CD4-positive, alpha-beta T cell (primary cell): ENCODE data around the gene BLOC1S4. TPM values are rescaled to one million over a fixed set of nuclear protein-coding genes. Genes with fewer than 3 reads are reported as not detected.

Source experiments
- ATAC-seq: fragments of 200-7000 bp; cut with Tn5 transposase; one replicate; pipeline ENCODE4 v1.10.0; 2022; ENCODE audit warnings: mild to moderate bottlenecking; ENCODE audit not compliant: poor library complexity
- CTCF ChIA-PET: fragments of 350-600 bp; sonication (Branson Sonifier 250); formaldehyde crosslinking; loops from one replicate; lab custom pipeline; 2021; ENCODE audit warnings: antibody characterized with exemption, inconsistent platforms; lab: Charles Lee
- POLR2A ChIA-PET: fragments of 350-600 bp; sonication (Branson Sonifier 250); formaldehyde crosslinking; loops from one replicate; lab custom pipeline; 2021; ENCODE audit warnings: antibody characterized with exemption, inconsistent platforms; lab: Charles Lee
- DNase-seq, 14 experiments: peaks; one replicate each; pipeline ENCODE4 v3.0.0-alpha.2; 2013 to 2020; ENCODE audit warnings: mixed read lengths in 2 of 14
- H3K27ac ChIP-seq, 2 donors: one replicate each; pipeline versions ENCODE4 v1.5.1 to v1.7.0; 2013; ENCODE audit warnings: low read length in 2 of 2, low read depth in 1 of 2, mild to moderate bottlenecking in 1 of 2
- H3K27me3 ChIP-seq, 2 experiments: 1 replicate in 1 of 2; 2 replicates in 1 of 2; pipeline versions ENCODE4 v1.6.1 to v1.7.0; 2013; ENCODE audit warnings: low read length in 2 of 2, control low read depth in 1 of 2, mild to moderate bottlenecking in 1 of 2, moderate library complexity in 1 of 2; ENCODE audit not compliant: insufficient read depth in 2 of 2, control insufficient read depth in 1 of 2
- H3K36me3 ChIP-seq: one replicate; pipeline ENCODE4 v1.6.1; 2013; ENCODE audit warnings: low read length, control low read depth; ENCODE audit not compliant: insufficient read depth
- H3K4me1 ChIP-seq: one replicate; pipeline ENCODE4 v1.6.1; 2013; ENCODE audit warnings: low read length, control low read depth; ENCODE audit not compliant: insufficient read depth
- H3K4me3 ChIP-seq: one replicate; pipeline ENCODE4 v1.5.1; 2013; ENCODE audit warnings: mild to moderate bottlenecking, low read length, moderate library complexity
- H3K9me3 ChIP-seq, 2 experiments: 1 replicate in 1 of 2; 2 replicates in 1 of 2; pipeline versions ENCODE4 v1.6.1 to v1.7.0; 2013; ENCODE audit warnings: low read length in 2 of 2, mild to moderate bottlenecking in 2 of 2, control low read depth in 1 of 2, moderate library complexity in 1 of 2; ENCODE audit not compliant: control insufficient read depth in 1 of 2, insufficient read depth in 1 of 2
- H3K27ac Mint-ChIP-seq: one replicate; pipeline ENCODE4 v1.8.0; 2020; ENCODE audit warnings: mixed read lengths
- H3K27me3 Mint-ChIP-seq: one replicate; pipeline ENCODE4 v1.8.0; 2021; ENCODE audit warnings: mixed read lengths
- H3K36me3 Mint-ChIP-seq: one replicate; pipeline ENCODE4 v1.8.0; 2021; ENCODE audit warnings: low read depth, mixed read lengths
- H3K4me1 Mint-ChIP-seq: one replicate; pipeline ENCODE4 v1.8.0; 2021; ENCODE audit warnings: low read depth, mixed read lengths
- H3K4me3 Mint-ChIP-seq: one replicate; pipeline ENCODE4 v1.8.0; 2020; ENCODE audit warnings: mild to moderate bottlenecking, mixed read lengths
- H3K9me3 Mint-ChIP-seq: one replicate; pipeline ENCODE4 v1.8.0; 2020; ENCODE audit warnings: mixed read lengths
- intact Hi-C, 2 experiments: fragments of 100-400 bp; cut with DNase I in 1 of 2; cut with micrococcal nuclease in 1 of 2; formaldehyde crosslinking; loops; one replicate each; pipeline versions ENCODE4 v1.15.1 to v1.9.0; 2023 to 2025; cut with DNase I, micrococcal nuclease
- total RNA-seq, 174 experiments: library from RNA in 2 of 174; stranded (reverse) in 2 of 174; gene quantifications; one replicate each; pipeline ENCODE4 v1.2.3 and lab custom pipeline; 2021 to 2026
- TF ChIP-seq, protein P1 (sequence below): fragments of 200-600 bp; IDR thresholded peaks from one replicate; pipeline ENCODE4 v1.8.0; 2022; ENCODE audit warnings: antibody characterized with exemption, mild to moderate bottlenecking

BLOC1S4 gene
- total RNA-seq, 2 experiments from 2014 or later: 24.6 to 27.6 TPM

DNA sequence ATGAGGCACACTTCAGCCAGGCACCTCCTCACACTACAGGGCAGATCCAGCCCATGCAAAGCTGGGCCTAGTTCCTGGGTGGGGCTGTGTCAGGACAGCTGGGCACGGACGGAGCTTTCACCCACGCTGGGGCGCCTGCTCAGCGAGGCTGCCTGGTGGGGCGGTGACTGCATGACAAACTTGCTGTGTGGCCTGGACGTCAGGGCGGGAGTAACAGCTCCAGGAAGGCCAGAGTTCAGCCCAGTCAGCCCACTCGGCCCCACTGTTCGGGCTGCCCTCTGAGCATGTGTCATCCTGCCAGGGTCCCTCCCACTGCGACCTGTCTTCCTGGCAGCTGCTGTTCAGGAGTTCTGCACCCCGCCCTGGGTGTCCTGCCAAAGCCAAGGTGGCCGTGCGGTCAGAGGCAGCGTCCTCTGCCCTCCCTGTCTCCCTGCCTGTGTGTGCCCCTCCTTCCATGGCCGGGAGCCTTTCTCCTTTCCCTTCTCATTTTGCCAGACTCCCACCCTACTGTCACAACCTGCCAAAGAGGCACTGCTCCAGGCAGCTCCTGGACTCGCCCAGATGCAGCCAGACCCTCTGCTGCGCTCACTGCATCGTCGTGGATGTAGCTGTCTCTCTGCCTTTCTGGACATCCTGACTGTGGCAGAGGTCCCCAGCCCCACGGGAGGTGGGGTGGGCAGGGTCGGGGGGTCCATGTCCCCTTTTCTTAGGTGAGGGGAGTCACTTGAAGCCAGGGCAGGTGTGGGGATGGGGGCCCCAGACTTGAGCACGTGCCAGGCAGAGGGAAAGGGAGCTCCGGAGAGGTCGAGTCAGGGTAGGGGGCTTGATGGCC is 33.6 kb downstream of the BLOC1S4 start:
- H3K9me3 ChIP-seq: no peaks in the 10 kb centered on the region
- CTCF ChIA-PET: no interaction called here
- H3K4me3 Mint-ChIP-seq: no peak overlapping the region
- no peak for ATAC-seq
- DNase-seq: no peak
- no peaks in the 10 kb centered on the region for H3K36me3 ChIP-seq
- TF ChIP-seq, protein P1, sequence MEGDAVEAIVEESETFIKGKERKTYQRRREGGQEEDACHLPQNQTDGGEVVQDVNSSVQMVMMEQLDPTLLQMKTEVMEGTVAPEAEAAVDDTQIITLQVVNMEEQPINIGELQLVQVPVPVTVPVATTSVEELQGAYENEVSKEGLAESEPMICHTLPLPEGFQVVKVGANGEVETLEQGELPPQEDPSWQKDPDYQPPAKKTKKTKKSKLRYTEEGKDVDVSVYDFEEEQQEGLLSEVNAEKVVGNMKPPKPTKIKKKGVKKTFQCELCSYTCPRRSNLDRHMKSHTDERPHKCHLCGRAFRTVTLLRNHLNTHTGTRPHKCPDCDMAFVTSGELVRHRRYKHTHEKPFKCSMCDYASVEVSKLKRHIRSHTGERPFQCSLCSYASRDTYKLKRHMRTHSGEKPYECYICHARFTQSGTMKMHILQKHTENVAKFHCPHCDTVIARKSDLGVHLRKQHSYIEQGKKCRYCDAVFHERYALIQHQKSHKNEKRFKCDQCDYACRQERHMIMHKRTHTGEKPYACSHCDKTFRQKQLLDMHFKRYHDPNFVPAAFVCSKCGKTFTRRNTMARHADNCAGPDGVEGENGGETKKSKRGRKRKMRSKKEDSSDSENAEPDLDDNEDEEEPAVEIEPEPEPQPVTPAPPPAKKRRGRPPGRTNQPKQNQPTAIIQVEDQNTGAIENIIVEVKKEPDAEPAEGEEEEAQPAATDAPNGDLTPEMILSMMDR: no peak
- no peaks in the 10 kb centered on the region for H3K27me3 ChIP-seq
- no peak overlapping the region for H3K27ac ChIP-seq
- no peaks in the 10 kb centered on the region for H3K36me3 Mint-ChIP-seq
- H3K4me3 ChIP-seq: no peak overlapping the region
- H3K27me3 Mint-ChIP-seq: no peaks in the 10 kb centered on the region
- intact Hi-C loops: no loop called here
- no peak overlapping the region for H3K27ac Mint-ChIP-seq
- H3K4me1 ChIP-seq: peaks cover 6% of the 10 kb centered on the region
- H3K9me3 Mint-ChIP-seq: no peaks in the 10 kb centered on the region
- H3K4me1 Mint-ChIP-seq: peaks cover 10% of the 10 kb centered on the region
- POLR2A ChIA-PET: no interaction called here

DNA sequence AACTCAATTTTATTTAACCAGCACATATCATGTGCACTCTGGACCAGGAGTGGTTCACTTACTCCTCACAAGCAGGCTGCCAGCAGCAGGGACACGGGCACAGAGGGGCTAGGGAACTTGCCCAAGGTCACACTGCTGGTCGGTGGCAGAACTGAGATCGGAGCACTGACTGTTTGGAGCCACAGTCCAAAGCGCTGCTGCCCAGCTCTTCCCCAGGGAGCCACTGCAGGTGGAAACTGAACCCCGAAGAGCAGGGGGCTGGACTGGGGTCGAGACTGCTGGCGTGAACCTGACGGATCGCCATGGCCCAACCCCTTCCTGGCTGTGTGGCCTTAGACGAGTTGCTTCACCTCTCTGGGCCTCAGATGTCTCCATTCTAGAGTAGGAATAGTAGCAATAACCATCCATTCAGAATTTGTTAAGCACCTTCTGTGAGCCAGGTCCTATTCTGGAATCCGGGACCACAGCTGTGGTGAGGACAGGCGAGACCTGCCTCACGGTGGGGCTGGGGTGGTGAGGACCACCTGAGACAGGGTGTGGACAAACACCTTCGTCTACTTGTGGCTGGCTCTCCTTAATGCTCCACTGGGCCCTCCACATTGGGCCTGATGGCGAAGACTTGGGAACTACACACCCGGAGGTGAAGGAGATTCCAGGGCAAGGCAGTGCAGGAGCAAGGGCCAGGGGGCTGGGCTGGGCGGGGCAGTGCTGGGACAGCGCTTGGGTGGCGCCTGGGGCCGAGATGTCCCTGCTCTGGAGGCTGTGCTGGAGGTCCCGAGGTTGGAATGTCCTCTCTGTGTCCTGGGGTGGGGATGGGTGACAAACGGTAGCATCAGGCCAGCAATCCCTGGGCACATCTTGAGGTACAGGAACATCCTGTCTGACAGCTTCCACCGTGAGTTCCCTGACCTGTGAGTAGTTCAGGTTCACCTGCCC is 34.6 kb downstream of the BLOC1S4 start:
- POLR2A ChIA-PET: interaction anchor here (1.2 to 2.3 kb wide), 2 partner anchors 34 to 76 kb away, joined by 3 to 8 read pairs; no protein-coding TSS in a partner anchor
- intact Hi-C loops: no loop called here

More for the DNA sequence above, 34.6 kb downstream of the BLOC1S4 start:
- H3K27ac Mint-ChIP-seq: no peak overlapping the region
- DNase-seq (no peak), ATAC-seq (no peak)
- H3K36me3 Mint-ChIP-seq: no peaks in the 10 kb centered on the region
- TF ChIP-seq, protein P1: no peak
- Histone ChIP-seq H3K4me1 (peaks cover 6% of the 10 kb centered on the region), H3K27me3 (no peaks in the 10 kb centered on the region), H3K27ac (no peak overlapping the region), H3K36me3 (no peaks in the 10 kb centered on the region), H3K9me3 (no peaks in the 10 kb centered on the region), H3K4me3 (no peak overlapping the region)
- H3K4me1 Mint-ChIP-seq: peaks cover 10% of the 10 kb centered on the region
- no peaks in the 10 kb centered on the region for H3K9me3 Mint-ChIP-seq
- no peaks in the 10 kb centered on the region for H3K27me3 Mint-ChIP-seq
- H3K4me3 Mint-ChIP-seq: no peak overlapping the region
- CTCF ChIA-PET: no interaction called here
